Vagina (tissue), 2 donors: ENCODE results near the gene ADAM17. TPM values are rescaled to one million over a fixed set of nuclear protein-coding genes. Genes with fewer than 3 reads are reported as not detected.

ENCODE experiments used
- DNase-seq, 2 donors: peaks; one replicate each; pipeline ENCODE4 v3.0.0-alpha.2; 2017; ENCODE audit errors: extremely low spot score in 2 of 2
- H3K27ac ChIP-seq: fragments of 200-600 bp; sonication (generic); one replicate; pipeline ENCODE4 v1.5.1; 2019
- H3K27me3 ChIP-seq: fragments of 200-600 bp; sonication (generic); one replicate; pipeline ENCODE4 v1.5.1; 2019
- H3K36me3 ChIP-seq, 2 donors: fragments of 200-600 bp; sonication (generic); one replicate each; pipeline ENCODE4 v1.5.1; 2017 to 2019
- H3K4me1 ChIP-seq: fragments of 200-600 bp; sonication (generic); one replicate; pipeline ENCODE4 v1.5.1; 2019
- H3K4me3 ChIP-seq, 2 donors: fragments of 200-600 bp; sonication (generic); 1 replicate in 1 of 2; 2 replicates in 1 of 2; pipeline ENCODE4 v1.5.1; 2016 to 2019
- H3K9me3 ChIP-seq: fragments of 200-600 bp; sonication (generic); one replicate; pipeline ENCODE4 v1.5.1; 2019
- CTCF ChIP-seq, 3 experiments: fragments of 450-650 bp in 2 of 3; fragments of 200-600 bp in 1 of 3; sonication (generic) in 1 of 3; IDR thresholded peaks; one replicate each; pipeline ENCODE4 v1.5.1; 2017 to 2019; ENCODE audit warnings: antibody characterized with exemption in 3 of 3, mild to moderate bottlenecking in 2 of 3, moderate library complexity in 2 of 3
- POLR2A ChIP-seq, 2 donors: fragments of 450-650 bp; IDR thresholded peaks; one replicate each; pipeline ENCODE4 v1.6.1; 2017; ENCODE audit warnings: antibody characterized with exemption in 2 of 2, mild to moderate bottlenecking in 2 of 2, moderate library complexity in 2 of 2
- POLR2AphosphoS5 ChIP-seq, 2 donors: sonication (generic); formaldehyde crosslinking; IDR thresholded peaks; one replicate each; pipeline ENCODE4 v1.9.0; 2017; ENCODE audit warnings: antibody characterized with exemption in 2 of 2, mild to moderate bottlenecking in 2 of 2, low read depth in 1 of 2; ENCODE audit not compliant: insufficient read depth in 1 of 2
- intact Hi-C: fragments of 100-400 bp; cut with DNase I; formaldehyde crosslinking; loops from one replicate; pipeline ENCODE4 v1.15.1; 2023
- total RNA-seq: library from RNA; depleted of rRNA; stranded (reverse); fragments of >200 nt; gene quantifications from one replicate; pipeline ENCODE4 v1.2.3, GENCODE V29; 2016

The ADAM17 gene
- total RNA-seq, 1 donor from 2014 or later, result 33.4 TPM

GRCh38 chr2:9462886-9463697, 92.5 kb downstream of the ADAM17 start:
- no peaks in the 10 kb centered on the region for H3K9me3 ChIP-seq
- H3K27me3 ChIP-seq, result no peaks in the 10 kb centered on the region
- H3K4me3 ChIP-seq, result no peak overlapping the region
- DNase-seq, result no peak
- TF ChIP-seq CTCF (IDR thresholded peaks at IDR 0.05) (no peak), POLR2A (IDR thresholded peaks at IDR 0.05) (no peak), POLR2AphosphoS5 (IDR thresholded peaks at IDR 0.05; ENCODE audit: insufficient read depth in 1 of 2, low read depth in 1 of 2) (no peak)
- H3K27ac ChIP-seq, result no peak overlapping the region
- intact Hi-C loops, result no loop called here
- H3K36me3 ChIP-seq, result peaks cover 0 to 17% of the 10 kb centered on the region in 2 donors
- no peaks in the 10 kb centered on the region for H3K4me1 ChIP-seq

GRCh38 chr2:9462313-9462712, 93.3 kb downstream of the ADAM17 start:
- H3K36me3 ChIP-seq, result peaks cover 0 to 11% of the 10 kb centered on the region in 2 donors
- no peak for TF ChIP-seq CTCF (IDR thresholded peaks at IDR 0.05)
- no peak for TF ChIP-seq POLR2A (IDR thresholded peaks at IDR 0.05)
- TF ChIP-seq POLR2AphosphoS5 (IDR thresholded peaks at IDR 0.05; ENCODE audit: insufficient read depth in 1 of 2, low read depth in 1 of 2), result no peak
- no peaks in the 10 kb centered on the region for H3K27me3 ChIP-seq

GRCh38 chr2:9461079-9461478, 94.6 kb downstream of the ADAM17 start:
- no peak for DNase-seq
- TF ChIP-seq POLR2A (IDR thresholded peaks at IDR 0.05), result no peak
- TF ChIP-seq CTCF (IDR thresholded peaks at IDR 0.05), result no peak
- TF ChIP-seq POLR2AphosphoS5 (IDR thresholded peaks at IDR 0.05; ENCODE audit: insufficient read depth in 1 of 2, low read depth in 1 of 2), result no peak
- H3K4me3 ChIP-seq, result no peak overlapping the region
- intact Hi-C loops, result no loop called here
- no peak overlapping the region for H3K27ac ChIP-seq
- no peaks in the 10 kb centered on the region for H3K27me3 ChIP-seq
- peaks cover 0 to 19% of the 10 kb centered on the region in 2 donors for H3K36me3 ChIP-seq
- H3K9me3 ChIP-seq, result no peaks in the 10 kb centered on the region
- H3K4me1 ChIP-seq, result no peaks in the 10 kb centered on the region

More at GRCh38 chr2:9462313-9462712, 93.3 kb downstream of the ADAM17 start:
- no peaks in the 10 kb centered on the region for H3K4me1 ChIP-seq
- no peak for DNase-seq
- H3K9me3 ChIP-seq, result no peaks in the 10 kb centered on the region
- no peak overlapping the region for H3K27ac ChIP-seq
- intact Hi-C loops, result no loop called here
- no peak overlapping the region for H3K4me3 ChIP-seq

GRCh38 chr2:9460441-9461017, 95.1 kb downstream of the ADAM17 start:
- intact Hi-C loops, result no loop called here
- Histone ChIP-seq H3K4me3 (no peak overlapping the region), H3K9me3 (no peaks in the 10 kb centered on the region), H3K27ac (no peak overlapping the region), H3K27me3 (no peaks in the 10 kb centered on the region), H3K36me3 (peaks cover 0 to 21% of the 10 kb centered on the region in 2 donors), H3K4me1 (no peaks in the 10 kb centered on the region)
- TF ChIP-seq POLR2AphosphoS5 (IDR thresholded peaks at IDR 0.05; ENCODE audit: insufficient read depth in 1 of 2, low read depth in 1 of 2) (no peak), CTCF (IDR thresholded peaks at IDR 0.05) (no peak), POLR2A (IDR thresholded peaks at IDR 0.05) (no peak)
- no peak for DNase-seq

- intact Hi-C loops, result no loop called here
- no peaks in the 10 kb centered on the region for H3K4me1 ChIP-seq
- TF ChIP-seq CTCF (IDR thresholded peaks at IDR 0.05) (no peak), POLR2A (IDR thresholded peaks at IDR 0.05) (no peak), POLR2AphosphoS5 (IDR thresholded peaks at IDR 0.05; ENCODE audit: insufficient read depth in 1 of 2, low read depth in 1 of 2) (no peak)
- H3K4me3 ChIP-seq, result no peak overlapping the region
- peaks cover 0 to 44% of the 10 kb centered on the region in 2 donors for H3K36me3 ChIP-seq
- no peaks in the 10 kb centered on the region for H3K27me3 ChIP-seq
- no peak for DNase-seq
- H3K27ac ChIP-seq, result no peak overlapping the region
- H3K9me3 ChIP-seq, result no peaks in the 10 kb centered on the region
Observed at GRCh38 chr2:9451231-9451630, 104.4 kb downstream of the ADAM17 start.
